Body of pancreas (tissue), 4 donors: ENCODE results near the gene TMEM154.

Source experiments
- CTCF ChIP-seq, 7 experiments: fragments of 450-650 bp in 4 of 7; fragments of 200-600 bp in 3 of 7; sonication (generic) in 3 of 7; IDR thresholded peaks; one replicate each; pipeline ENCODE4 v1.5.1; 2016 to 2019; ENCODE audit warnings: antibody characterized with exemption in 7 of 7
- POLR2A ChIP-seq, 3 donors: fragments of 450-650 bp; IDR thresholded peaks; one replicate each; pipeline ENCODE4 v1.6.1; 2016; ENCODE audit warnings: antibody characterized with exemption in 3 of 3, mild to moderate bottlenecking in 2 of 3

- no peak for TF ChIP-seq CTCF (IDR thresholded peaks at IDR 0.05)
- no peak for TF ChIP-seq POLR2A (IDR thresholded peaks at IDR 0.05)
Measured at GRCh38 chr4:152686452-152687013, 6.7 kb upstream of the TMEM154 start.
